ENCODE data around the gene SCYL1. TPM values are rescaled to one million over a fixed set of nuclear protein-coding genes. Genes with fewer than 3 reads are reported as not detected.
A peak's percentile ranks its signal among the peaks of the same experiment; 100 is the strongest.

Gene SCYL1
- total RNA-seq, 1 donor from 2014 or later: 80.0 TPM

DNA sequence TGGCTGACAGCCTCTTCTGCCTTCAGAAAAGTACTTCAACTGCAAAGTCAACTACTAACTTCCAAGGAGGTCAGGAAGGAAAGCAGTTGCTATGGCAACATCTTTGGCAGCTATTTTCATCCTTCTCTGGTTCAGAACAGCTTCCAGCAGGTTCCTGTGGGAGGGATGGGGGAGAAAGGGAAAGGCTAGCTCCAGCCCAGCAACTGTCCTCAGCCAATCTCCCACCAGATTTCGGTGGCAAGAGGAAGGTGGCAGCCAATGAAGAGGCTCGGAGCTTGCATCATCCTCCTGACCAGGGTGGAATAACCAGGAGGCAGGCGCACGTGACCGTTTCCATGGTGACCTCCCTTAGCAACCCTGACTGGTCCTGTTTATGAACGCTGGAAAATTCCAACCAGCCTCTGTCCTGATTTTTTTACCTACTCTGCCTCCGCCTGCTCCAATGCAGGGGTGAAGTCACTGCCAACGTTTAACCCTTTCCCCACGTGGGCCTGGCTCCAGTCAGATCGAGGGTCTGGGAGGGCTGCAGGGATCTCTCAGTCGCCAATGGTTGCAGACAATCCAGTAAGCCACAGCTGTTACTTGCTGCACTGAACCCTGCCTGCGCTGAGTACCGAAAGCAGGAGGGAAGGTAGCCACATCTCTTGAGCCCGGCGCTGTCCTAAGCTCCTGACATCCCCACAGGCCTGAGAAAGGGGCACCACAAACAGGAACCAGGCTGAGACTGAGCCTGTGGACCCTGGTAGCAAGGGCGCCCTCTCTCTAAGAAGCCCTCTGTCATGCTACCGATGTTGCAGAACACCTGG, 37.2 kb upstream of the SCYL1 start:
- Mint-ChIP-seq H3K9me3 (ENCODE audit: unreplicated experiment) (peaks cover 12% of the 10 kb centered on the region), H3K36me3 (ENCODE audit: unreplicated experiment) (no peaks in the 10 kb centered on the region), H3K4me3 (ENCODE audit: unreplicated experiment) (peak overlapping the region; percentile 87), H3K27me3 (ENCODE audit: unreplicated experiment) (peaks cover 18% of the 10 kb centered on the region), H3K4me1 (ENCODE audit: low read depth, unreplicated experiment) (peaks cover 53% of the 10 kb centered on the region), H3K27ac (ENCODE audit: unreplicated experiment) (peak overlapping the region; percentile 99)
- DNase-seq: peak; percentile 92
- TF ChIP-seq, protein P1, sequence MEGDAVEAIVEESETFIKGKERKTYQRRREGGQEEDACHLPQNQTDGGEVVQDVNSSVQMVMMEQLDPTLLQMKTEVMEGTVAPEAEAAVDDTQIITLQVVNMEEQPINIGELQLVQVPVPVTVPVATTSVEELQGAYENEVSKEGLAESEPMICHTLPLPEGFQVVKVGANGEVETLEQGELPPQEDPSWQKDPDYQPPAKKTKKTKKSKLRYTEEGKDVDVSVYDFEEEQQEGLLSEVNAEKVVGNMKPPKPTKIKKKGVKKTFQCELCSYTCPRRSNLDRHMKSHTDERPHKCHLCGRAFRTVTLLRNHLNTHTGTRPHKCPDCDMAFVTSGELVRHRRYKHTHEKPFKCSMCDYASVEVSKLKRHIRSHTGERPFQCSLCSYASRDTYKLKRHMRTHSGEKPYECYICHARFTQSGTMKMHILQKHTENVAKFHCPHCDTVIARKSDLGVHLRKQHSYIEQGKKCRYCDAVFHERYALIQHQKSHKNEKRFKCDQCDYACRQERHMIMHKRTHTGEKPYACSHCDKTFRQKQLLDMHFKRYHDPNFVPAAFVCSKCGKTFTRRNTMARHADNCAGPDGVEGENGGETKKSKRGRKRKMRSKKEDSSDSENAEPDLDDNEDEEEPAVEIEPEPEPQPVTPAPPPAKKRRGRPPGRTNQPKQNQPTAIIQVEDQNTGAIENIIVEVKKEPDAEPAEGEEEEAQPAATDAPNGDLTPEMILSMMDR (IDR thresholded peaks at IDR 0.05; ENCODE audit: partially characterized antibody, unreplicated experiment): no peak

DNA sequence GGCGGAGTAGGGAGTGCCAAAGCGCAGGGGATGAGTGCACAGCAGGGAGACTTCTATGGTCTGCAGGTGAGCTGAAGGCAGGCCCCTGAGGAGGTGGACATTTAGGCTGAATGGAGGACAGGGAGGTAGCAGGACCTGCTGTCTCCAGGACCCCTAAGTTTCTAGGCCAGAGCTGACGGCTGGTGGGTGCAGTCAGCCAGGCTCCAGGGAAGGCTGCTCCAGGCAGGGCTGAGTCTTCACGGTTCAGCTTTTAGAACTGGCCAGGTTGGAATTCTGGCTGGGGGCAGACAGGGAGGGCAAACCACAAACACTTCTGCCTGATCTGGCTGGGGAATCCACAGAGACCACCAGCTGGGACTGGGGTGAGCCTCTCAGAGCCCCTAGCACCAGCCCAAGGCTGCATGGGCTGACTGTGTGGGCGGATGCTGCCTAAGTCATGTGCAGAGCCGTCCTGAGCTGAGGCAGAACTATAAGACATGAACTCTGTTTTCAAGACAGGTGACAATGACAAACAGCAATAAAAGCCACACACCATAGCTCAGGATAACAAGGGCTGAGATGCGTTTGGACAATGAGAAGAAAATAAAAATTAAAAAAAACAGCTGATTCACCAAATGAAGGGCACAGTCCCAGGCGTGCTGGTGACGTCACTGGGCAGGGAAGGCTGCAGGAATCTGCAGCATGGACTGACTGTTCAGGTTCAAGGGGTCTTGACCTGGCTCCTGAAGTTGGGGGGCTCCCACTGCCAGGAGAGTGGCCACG, 36.4 kb upstream of the SCYL1 start:
- peak; percentile 42 for DNase-seq
- Mint-ChIP-seq H3K4me3 (ENCODE audit: unreplicated experiment) (peak overlapping the region; percentile 87), H3K27me3 (ENCODE audit: unreplicated experiment) (peaks cover 18% of the 10 kb centered on the region), H3K4me1 (ENCODE audit: low read depth, unreplicated experiment) (peaks cover 59% of the 10 kb centered on the region), H3K9me3 (ENCODE audit: unreplicated experiment) (peaks cover 12% of the 10 kb centered on the region), H3K27ac (ENCODE audit: unreplicated experiment) (peak overlapping the region; percentile 99), H3K36me3 (ENCODE audit: unreplicated experiment) (no peaks in the 10 kb centered on the region)
- TF ChIP-seq, protein P1 (IDR thresholded peaks at IDR 0.05; ENCODE audit: partially characterized antibody, unreplicated experiment): no peak

DNA sequence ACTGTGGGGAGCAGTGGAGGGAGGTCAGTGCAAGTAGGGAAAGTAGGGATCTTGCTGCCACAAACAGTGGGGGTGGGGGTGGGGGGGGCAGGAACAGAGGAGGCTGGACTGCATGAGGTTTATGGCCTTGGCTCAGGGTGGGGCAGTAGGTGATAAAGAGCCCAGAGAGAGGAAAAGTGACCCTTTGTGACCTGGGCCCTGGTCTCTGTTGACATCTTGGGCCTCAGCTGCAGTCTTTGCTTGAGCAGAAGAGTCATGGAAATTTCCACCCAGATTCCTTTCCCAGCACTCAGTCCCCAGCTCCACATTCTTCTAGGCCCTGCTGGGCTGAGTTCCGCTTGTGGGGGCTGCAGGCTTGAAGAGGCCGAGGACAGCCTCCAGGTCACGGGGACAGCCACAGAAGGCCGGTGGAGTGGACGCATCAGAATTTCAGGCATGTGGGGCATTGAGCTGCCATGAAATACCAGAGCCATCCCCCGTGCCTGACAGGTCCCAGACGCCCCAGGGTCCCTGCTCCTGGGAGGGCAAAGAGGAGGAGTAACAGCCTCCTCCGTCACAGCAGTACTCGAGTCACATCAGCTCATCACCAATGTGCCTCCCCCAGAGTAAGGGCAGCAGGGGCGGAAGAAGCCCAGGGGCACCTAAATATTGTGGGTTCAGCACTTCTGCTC, 35.7 kb upstream of the SCYL1 start:
- TF ChIP-seq, protein P1 (IDR thresholded peaks at IDR 0.05; ENCODE audit: partially characterized antibody, unreplicated experiment): no peak
- no peaks in the 10 kb centered on the region for H3K36me3 Mint-ChIP-seq (ENCODE audit: unreplicated experiment)
- H3K4me1 Mint-ChIP-seq (ENCODE audit: low read depth, unreplicated experiment): peaks cover 63% of the 10 kb centered on the region
- peaks cover 12% of the 10 kb centered on the region for H3K9me3 Mint-ChIP-seq (ENCODE audit: unreplicated experiment)
- peaks cover 18% of the 10 kb centered on the region for H3K27me3 Mint-ChIP-seq (ENCODE audit: unreplicated experiment)
- peak overlapping the region; percentile 99 for H3K27ac Mint-ChIP-seq (ENCODE audit: unreplicated experiment)
- H3K4me3 Mint-ChIP-seq (ENCODE audit: unreplicated experiment): peak overlapping the region; percentile 87
- DNase-seq: no peak

DNA sequence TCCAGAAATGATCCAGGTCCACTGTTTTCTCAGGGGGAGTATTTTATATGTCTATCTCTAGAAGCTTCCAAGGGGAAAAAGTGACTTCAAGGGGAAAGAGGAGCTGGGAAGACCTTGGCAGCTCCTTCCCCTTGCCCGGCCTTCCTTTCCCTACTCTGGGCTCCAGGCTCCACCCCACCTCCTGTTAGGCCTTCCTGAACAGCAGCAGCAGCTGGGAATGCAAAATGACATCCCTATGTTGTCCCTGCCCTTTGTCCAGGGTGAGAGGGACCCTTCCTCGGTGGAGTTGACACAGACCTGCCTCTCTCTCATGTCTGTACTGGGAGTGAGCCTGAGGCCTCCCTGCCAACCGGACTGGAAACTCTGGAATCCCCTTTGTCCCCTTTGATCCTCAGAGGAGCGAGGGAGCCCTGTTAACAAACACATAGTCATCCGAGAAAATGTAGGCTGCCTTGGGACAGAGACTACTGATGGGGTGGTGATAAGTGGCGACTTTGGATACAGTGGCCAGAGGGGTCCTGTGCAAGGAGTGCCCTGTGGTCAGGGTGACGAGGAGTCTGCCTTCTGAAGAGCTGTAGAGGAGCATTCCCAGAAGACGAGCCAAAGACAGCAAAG, 35.1 kb upstream of the SCYL1 start:
- peak overlapping the region; percentile 99 for H3K27ac Mint-ChIP-seq (ENCODE audit: unreplicated experiment)
- DNase-seq: peak; percentile 40
- H3K9me3 Mint-ChIP-seq (ENCODE audit: unreplicated experiment): peaks cover 12% of the 10 kb centered on the region
- H3K27me3 Mint-ChIP-seq (ENCODE audit: unreplicated experiment): peaks cover 18% of the 10 kb centered on the region
- H3K4me1 Mint-ChIP-seq (ENCODE audit: low read depth, unreplicated experiment): peaks cover 66% of the 10 kb centered on the region
- TF ChIP-seq, protein P1 (IDR thresholded peaks at IDR 0.05; ENCODE audit: partially characterized antibody, unreplicated experiment): no peak
- H3K4me3 Mint-ChIP-seq (ENCODE audit: unreplicated experiment): peak overlapping the region; percentile 68
- H3K36me3 Mint-ChIP-seq (ENCODE audit: unreplicated experiment): no peaks in the 10 kb centered on the region

Data from glutamatergic neuron (in vitro differentiated cells).